AG04450 (cell line): ENCODE data around the gene PPP2R2C. TPM values are rescaled to one million over a fixed set of nuclear protein-coding genes. Genes with fewer than 3 reads are reported as not detected.

Source experiments
- CTCF ChIA-PET: fragments of 300-600, 350-600 bp; formaldehyde crosslinking; extraction: SDS; loops from one replicate; lab custom pipeline; 2022; ENCODE audit warnings: antibody characterized with exemption, inconsistent platforms; lab: Charles Lee
- POLR2A ChIA-PET: fragments of 350-600 bp; formaldehyde crosslinking; extraction: SDS; loops from one replicate; lab custom pipeline; 2021; ENCODE audit warnings: antibody characterized with exemption, inconsistent platforms; lab: Yijun Ruan, JAX
- DNase-seq: peaks from one replicate; pipeline ENCODE4 v3.0.0-alpha.2; 2011; ENCODE audit warnings: low read depth, low spot score
- H3K27ac ChIP-seq: one replicate; pipeline ENCODE4 v1.5.1; 2012; ENCODE audit warnings: low read depth, low read length, control low read depth
- H3K27me3 ChIP-seq: one replicate; pipeline ENCODE4 v1.6.0; 2012; ENCODE audit warnings: low read length; ENCODE audit not compliant: control insufficient read depth, insufficient read depth
- H3K4me3 ChIP-seq: 2 replicates; pipeline ENCODE4 v1.5.1; 2011; ENCODE audit warnings: mild to moderate bottlenecking, low read depth, low read length, control low read depth
- H3K9me3 ChIP-seq: 2 replicates; pipeline ENCODE4 v1.5.1; 2012; ENCODE audit warnings: low read length; ENCODE audit not compliant: control insufficient read depth, insufficient read depth
- polyA plus RNA-seq: library from polyadenylated mRNA; depleted of rRNA; stranded (reverse); fragments of >200 nt; gene quantifications from 2 replicates; pipeline ENCODE4 v1.2.3, GENCODE V29; 2011
- TF ChIP-seq, protein P1 (sequence below): IDR thresholded peaks from 2 replicates; pipeline ENCODE4 v1.5.1; 2011; ENCODE audit warnings: low read depth, low read length, control low read depth, inconsistent platforms

The PPP2R2C gene
- polyA plus RNA-seq, 1 experiment, result 0.07 TPM

DNA sequence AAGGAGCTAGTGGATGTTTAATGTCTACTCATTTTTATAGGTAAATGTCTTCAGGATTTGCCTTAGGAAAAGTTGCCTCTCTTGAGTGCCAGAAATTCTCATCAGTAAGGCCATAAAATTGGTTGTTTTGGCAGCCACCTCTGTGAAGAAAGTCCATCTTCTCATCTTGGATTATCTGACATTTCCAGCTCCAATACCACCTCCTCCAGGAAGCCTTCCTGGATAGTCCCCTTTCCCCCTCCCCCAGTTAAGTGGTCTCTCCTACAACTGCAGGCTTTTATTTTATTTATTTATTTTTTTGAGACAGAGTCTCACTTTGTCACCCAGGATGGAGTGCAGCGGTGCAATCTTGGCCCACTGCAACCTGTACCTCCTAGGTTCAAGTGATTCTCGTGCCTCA, 87.1 kb downstream of the PPP2R2C start:
- CTCF ChIA-PET, result no interaction called here
- no peak for DNase-seq
- Histone ChIP-seq H3K27ac (no peak overlapping the region), H3K9me3 (no peaks in the 10 kb centered on the region), H3K27me3 (peaks cover 21% of the 10 kb centered on the region), H3K4me3 (no peak overlapping the region)
- POLR2A ChIA-PET, result no interaction called here
- TF ChIP-seq, protein P1, sequence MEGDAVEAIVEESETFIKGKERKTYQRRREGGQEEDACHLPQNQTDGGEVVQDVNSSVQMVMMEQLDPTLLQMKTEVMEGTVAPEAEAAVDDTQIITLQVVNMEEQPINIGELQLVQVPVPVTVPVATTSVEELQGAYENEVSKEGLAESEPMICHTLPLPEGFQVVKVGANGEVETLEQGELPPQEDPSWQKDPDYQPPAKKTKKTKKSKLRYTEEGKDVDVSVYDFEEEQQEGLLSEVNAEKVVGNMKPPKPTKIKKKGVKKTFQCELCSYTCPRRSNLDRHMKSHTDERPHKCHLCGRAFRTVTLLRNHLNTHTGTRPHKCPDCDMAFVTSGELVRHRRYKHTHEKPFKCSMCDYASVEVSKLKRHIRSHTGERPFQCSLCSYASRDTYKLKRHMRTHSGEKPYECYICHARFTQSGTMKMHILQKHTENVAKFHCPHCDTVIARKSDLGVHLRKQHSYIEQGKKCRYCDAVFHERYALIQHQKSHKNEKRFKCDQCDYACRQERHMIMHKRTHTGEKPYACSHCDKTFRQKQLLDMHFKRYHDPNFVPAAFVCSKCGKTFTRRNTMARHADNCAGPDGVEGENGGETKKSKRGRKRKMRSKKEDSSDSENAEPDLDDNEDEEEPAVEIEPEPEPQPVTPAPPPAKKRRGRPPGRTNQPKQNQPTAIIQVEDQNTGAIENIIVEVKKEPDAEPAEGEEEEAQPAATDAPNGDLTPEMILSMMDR, result no peak

- CTCF ChIA-PET, result no interaction called here
These were observed 87.9 kb downstream of the PPP2R2C start for GRCh38 chr4:6384541-6384940.

GRCh38 chr4:6383929-6384328, 88.5 kb downstream of the PPP2R2C start:
- DNase-seq, result no peak
- no peaks in the 10 kb centered on the region for H3K9me3 ChIP-seq
- peaks cover 17% of the 10 kb centered on the region for H3K27me3 ChIP-seq
- TF ChIP-seq, protein P1, result no peak
- no peak overlapping the region for H3K27ac ChIP-seq
- ChIA-PET CTCF (no interaction called here), POLR2A (no interaction called here)
- H3K4me3 ChIP-seq, result no peak overlapping the region

More at GRCh38 chr4:6384541-6384940, 87.9 kb downstream of the PPP2R2C start:
- no peak overlapping the region for H3K4me3 ChIP-seq
- H3K27me3 ChIP-seq, result peaks cover 17% of the 10 kb centered on the region
- H3K9me3 ChIP-seq, result no peaks in the 10 kb centered on the region
- POLR2A ChIA-PET, result no interaction called here
- DNase-seq, result no peak
- H3K27ac ChIP-seq, result no peak overlapping the region
- TF ChIP-seq, protein P1, result no peak

GRCh38 chr4:6383009-6383404, 89.4 kb downstream of the PPP2R2C start:
- CTCF ChIA-PET, result no interaction called here
- Histone ChIP-seq H3K27ac (no peak overlapping the region), H3K4me3 (no peak overlapping the region), H3K9me3 (no peaks in the 10 kb centered on the region), H3K27me3 (peaks cover 14% of the 10 kb centered on the region)
- POLR2A ChIA-PET, result no interaction called here
- TF ChIP-seq, protein P1, result no peak
- no peak for DNase-seq

GRCh38 chr4:6381571-6382123, 90.8 kb downstream of the PPP2R2C start:
- Histone ChIP-seq H3K4me3 (no peak overlapping the region), H3K9me3 (no peaks in the 10 kb centered on the region; the same call in 1 of the 2 replicates), H3K27me3 (peaks cover 16% of the 10 kb centered on the region), H3K27ac (no peak overlapping the region)
- ChIA-PET POLR2A (no interaction called here), CTCF (interaction anchor here (0.8 kb wide), 1 partner anchor 131 kb away, joined by 3 read pairs; no protein-coding TSS in a partner anchor)
- no peak for DNase-seq
- TF ChIP-seq, protein P1, result no peak
